Measurements from ENCODE around the gene VOPP1. TPM values are rescaled to one million over a fixed set of nuclear protein-coding genes. Genes with fewer than 3 reads are reported as not detected.

The VOPP1 gene
- total RNA-seq, 1 experiment from 2014 or later: 45.4 TPM

- Histone ChIP-seq H3K36me3 (no peaks in the 10 kb centered on the region), H3K9me3 (no peaks in the 10 kb centered on the region), H3K27me3 (no peaks in the 10 kb centered on the region), H3K4me3 (no peak overlapping the region)
- no peak for DNase-seq
These were observed 74.8 kb downstream of the VOPP1 start for GRCh38 chr7:55497521-55497920.

DNA sequence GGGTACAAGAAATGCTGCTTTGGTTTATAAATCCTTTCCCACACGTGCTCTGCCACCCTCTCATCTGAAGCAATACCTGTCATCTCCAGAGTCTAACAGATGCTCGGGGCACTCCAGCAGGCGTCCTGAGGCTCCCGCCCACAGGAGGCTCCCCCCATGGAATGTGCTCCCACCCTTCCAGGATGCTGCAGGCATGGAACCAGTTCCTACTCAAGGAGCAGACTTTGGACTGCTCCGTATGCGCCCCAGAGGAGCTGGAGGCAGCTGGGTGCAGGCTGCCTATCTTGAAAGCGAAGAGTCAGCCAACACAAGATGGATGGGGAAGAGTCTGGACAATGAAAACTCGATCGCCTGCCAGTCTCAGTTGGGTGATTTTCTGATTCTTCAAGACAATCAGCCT, 75.4 kb downstream of the VOPP1 start:
- H3K36me3 ChIP-seq: no peaks in the 10 kb centered on the region
- DNase-seq: no peak
- H3K9me3 ChIP-seq: no peaks in the 10 kb centered on the region
- H3K4me3 ChIP-seq: no peak overlapping the region
- H3K27me3 ChIP-seq: no peaks in the 10 kb centered on the region

DNA sequence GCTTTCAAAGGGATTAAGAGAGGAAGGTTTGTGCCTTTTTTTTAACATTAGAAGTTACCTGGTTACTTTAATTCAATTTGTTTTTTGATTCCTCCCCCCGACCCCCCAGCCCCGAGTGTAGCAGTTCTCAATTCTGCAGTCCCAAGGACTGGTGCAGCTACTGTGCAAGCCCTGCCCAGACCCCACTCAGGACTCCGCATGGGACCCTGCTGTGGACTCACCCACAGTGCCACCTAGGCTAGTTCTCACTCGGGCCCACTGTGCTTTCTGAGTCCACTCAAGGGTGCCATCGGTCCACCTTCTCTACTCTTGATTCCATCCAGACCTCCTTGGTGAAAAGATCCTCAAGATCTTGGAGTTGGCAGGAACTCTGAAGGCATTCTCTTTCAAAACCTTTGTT, 77.4 kb downstream of the VOPP1 start:
- H3K9me3 ChIP-seq: no peaks in the 10 kb centered on the region
- no peaks in the 10 kb centered on the region for H3K27me3 ChIP-seq
- H3K36me3 ChIP-seq: peaks cover 4% of the 10 kb centered on the region; the same call in 1 of the 2 replicates
- H3K4me3 ChIP-seq: no peak overlapping the region
- no peak for DNase-seq

DNA sequence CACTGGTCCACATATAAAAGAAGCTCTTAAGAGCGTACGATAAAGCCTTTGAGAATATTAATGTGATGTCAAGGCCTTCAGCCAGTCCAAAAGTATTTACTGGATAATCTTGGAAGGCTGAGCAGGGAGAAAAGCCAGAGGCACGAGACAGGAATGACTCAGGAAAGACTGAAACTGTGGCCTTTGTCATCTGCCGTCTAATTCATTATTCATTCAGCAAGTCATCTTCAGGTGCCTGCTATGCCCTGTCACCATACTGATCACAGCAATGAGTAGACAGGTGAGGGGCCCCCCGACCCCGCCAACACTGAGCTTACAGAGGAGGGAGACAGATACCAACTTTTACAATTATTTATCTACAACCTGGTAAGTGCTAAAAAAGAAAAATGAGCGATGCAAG, 78.9 kb downstream of the VOPP1 start:
- Histone ChIP-seq H3K27me3 (no peaks in the 10 kb centered on the region), H3K36me3 (peaks cover 4% of the 10 kb centered on the region; the same call in 1 of the 2 replicates)
- DNase-seq: no peak

GRCh38 chr7:55491346-55491745, 81.0 kb downstream of the VOPP1 start:
- Histone ChIP-seq H3K36me3 (peaks cover 4% of the 10 kb centered on the region; the same call in 1 of the 2 replicates), H3K27me3 (no peaks in the 10 kb centered on the region), H3K9me3 (no peaks in the 10 kb centered on the region), H3K4me3 (no peak overlapping the region)
- DNase-seq: no peak

More for the DNA sequence above, 78.9 kb downstream of the VOPP1 start:
- Histone ChIP-seq H3K9me3 (no peaks in the 10 kb centered on the region), H3K4me3 (no peak overlapping the region)

GRCh38 chr7:55490099-55490498, 82.2 kb downstream of the VOPP1 start:
- DNase-seq: no peak
- no peak overlapping the region for H3K4me3 ChIP-seq
- no peaks in the 10 kb centered on the region for H3K9me3 ChIP-seq
- H3K27me3 ChIP-seq: no peaks in the 10 kb centered on the region
- H3K36me3 ChIP-seq: peaks cover 4% of the 10 kb centered on the region; the same call in 1 of the 2 replicates

DNA sequence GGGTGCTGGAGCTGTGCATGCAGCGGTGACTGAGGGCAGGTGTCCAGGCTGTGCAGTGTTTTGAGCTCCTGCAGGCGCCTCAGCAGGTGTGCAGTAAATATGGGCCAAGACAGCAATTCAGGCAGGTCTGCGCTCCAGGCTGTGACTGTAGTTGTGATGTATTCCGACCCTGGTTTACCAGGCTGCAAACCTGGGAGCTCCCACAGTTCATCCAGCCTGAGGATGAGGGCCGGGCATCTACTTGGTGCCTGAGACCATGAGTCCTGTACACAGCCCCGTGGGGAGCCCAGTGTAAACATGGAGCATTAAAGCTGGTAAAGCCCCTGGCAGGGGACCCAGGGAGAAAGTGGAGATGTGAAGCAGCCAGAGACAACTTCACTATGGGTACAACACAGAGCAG, 82.8 kb downstream of the VOPP1 start:
- no peak for DNase-seq

DNA sequence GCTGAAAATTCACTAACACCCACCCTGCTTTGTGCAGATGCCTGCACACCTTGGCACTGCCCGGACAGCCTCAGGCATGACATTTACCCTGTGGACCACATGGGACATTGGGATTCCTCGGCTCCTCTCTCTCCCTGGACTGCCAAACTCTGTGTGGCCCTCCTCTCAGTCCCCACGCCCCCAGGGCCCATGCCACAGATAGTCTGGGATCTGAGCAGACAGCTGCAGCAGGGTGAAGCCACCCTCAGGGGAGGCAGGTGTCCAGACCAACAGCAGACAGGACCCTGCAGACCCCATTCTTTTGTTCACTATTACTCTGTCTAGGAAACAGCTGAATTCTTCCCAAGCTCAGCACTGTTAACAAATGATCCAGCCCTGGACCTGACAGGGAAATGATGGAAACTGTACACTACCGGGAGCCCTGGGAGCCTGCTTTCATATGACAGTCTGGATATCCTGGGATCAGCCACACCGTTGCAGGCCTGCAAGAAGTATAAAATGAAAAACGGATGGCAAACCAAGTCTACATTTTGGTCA, 83.4 kb downstream of the VOPP1 start:
- peaks cover 4% of the 10 kb centered on the region; the same call in 1 of the 2 replicates for H3K36me3 ChIP-seq
- DNase-seq: no peak
- no peaks in the 10 kb centered on the region for H3K9me3 ChIP-seq
- no peaks in the 10 kb centered on the region for H3K27me3 ChIP-seq
- no peak overlapping the region for H3K4me3 ChIP-seq

More for the DNA sequence above, 82.8 kb downstream of the VOPP1 start:
- Histone ChIP-seq H3K4me3 (no peak overlapping the region), H3K9me3 (no peaks in the 10 kb centered on the region), H3K27me3 (no peaks in the 10 kb centered on the region), H3K36me3 (peaks cover 4% of the 10 kb centered on the region; the same call in 1 of the 2 replicates)

GRCh38 chr7:55488216-55488615, 84.1 kb downstream of the VOPP1 start:
- Histone ChIP-seq H3K27me3 (no peaks in the 10 kb centered on the region), H3K4me3 (no peak overlapping the region), H3K9me3 (no peaks in the 10 kb centered on the region), H3K36me3 (peaks cover 4% of the 10 kb centered on the region; the same call in 1 of the 2 replicates)
- no peak for DNase-seq

DNA sequence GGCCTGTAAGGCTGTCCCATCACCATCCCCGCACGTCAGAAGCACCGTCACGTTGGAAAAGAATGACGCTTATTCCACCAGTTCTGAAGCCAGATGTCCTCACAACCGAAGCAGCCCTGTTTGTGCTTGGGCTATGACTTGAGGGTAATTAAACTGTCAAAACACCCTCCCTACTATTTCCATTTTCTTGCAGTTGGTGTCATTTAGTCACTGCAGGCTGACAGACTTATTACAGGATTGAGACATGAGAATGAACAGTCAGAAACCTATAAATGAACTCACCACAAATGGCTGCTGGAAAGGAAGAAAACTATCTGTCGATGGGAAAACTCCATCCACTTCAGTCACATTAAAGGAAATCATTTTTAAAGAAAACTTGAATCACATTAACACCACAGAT, 85.3 kb downstream of the VOPP1 start:
- no peak for DNase-seq
- no peaks in the 10 kb centered on the region for H3K9me3 ChIP-seq
- H3K27me3 ChIP-seq: no peaks in the 10 kb centered on the region
- peaks cover 4% of the 10 kb centered on the region; the same call in 1 of the 2 replicates for H3K36me3 ChIP-seq
- H3K4me3 ChIP-seq: no peak overlapping the region

GRCh38 chr7:55486192-55486590, 86.1 kb downstream of the VOPP1 start:
- no peaks in the 10 kb centered on the region for H3K27me3 ChIP-seq
- H3K4me3 ChIP-seq: no peak overlapping the region
- no peaks in the 10 kb centered on the region for H3K36me3 ChIP-seq
- no peak for DNase-seq
- H3K9me3 ChIP-seq: no peaks in the 10 kb centered on the region

DNA sequence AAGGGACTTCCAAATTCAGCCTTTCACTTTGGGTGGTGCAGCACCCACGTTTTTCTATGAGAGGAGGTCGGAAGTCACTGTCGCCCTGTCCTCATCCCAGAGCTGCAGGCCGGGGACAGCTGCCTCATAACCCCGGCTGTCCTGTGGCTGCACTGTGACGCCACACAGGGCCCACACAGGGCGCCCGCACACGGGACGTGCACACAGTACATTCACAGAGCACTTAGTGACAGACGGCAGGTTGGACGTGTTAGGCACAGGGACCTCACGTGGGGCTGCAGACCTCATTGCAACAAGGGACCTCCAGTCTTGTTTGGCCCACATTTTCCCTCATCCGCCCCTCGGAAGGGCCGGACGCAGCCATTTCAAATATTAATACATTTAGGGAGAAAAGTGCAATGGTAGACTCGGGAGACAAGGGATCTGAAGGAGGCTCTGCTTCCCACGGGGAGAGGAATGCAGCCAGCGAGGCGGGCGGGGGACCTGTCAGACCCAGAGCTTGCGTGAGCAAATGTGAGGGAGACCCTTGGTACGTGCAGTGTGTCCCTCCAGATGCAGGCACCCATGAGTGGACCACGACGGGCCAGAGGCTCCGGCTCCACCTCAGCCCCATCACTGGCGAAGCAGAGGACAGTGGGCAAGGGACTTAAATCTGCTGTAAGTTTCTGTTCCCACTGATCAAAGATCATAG, 86.7 kb downstream of the VOPP1 start:
- no peak for DNase-seq
- no peak overlapping the region for H3K4me3 ChIP-seq
- H3K9me3 ChIP-seq: no peaks in the 10 kb centered on the region
- H3K27me3 ChIP-seq: no peaks in the 10 kb centered on the region
- no peaks in the 10 kb centered on the region for H3K36me3 ChIP-seq

GRCh38 chr7:55484834-55485233, 87.5 kb downstream of the VOPP1 start:
- H3K27me3 ChIP-seq: no peaks in the 10 kb centered on the region

DNA sequence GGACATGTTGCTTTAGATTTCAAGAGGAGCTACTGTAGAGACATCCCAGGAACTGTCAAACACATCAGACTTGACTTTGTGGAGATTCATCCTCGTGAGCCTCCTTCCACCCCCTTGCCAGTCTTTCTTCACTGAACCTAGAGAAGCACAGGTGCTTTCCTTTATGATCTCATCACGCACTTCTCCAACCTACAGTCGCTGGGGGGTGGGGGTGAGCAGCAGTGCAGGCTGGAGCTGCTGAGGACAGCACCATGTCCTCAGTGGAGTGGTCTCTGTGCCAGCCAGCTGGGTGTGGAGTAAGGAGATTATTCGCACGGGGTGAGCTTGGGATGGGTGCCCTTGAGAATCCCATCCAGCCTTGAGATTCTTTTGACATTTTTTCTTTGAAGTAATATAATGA, 88.1 kb downstream of the VOPP1 start:
- H3K27me3 ChIP-seq: no peaks in the 10 kb centered on the region
- H3K9me3 ChIP-seq: no peaks in the 10 kb centered on the region
- no peaks in the 10 kb centered on the region for H3K36me3 ChIP-seq
- no peak for DNase-seq
- no peak overlapping the region for H3K4me3 ChIP-seq

More at GRCh38 chr7:55484834-55485233, 87.5 kb downstream of the VOPP1 start:
- no peak for DNase-seq
- H3K9me3 ChIP-seq: no peaks in the 10 kb centered on the region
- no peak overlapping the region for H3K4me3 ChIP-seq
- no peaks in the 10 kb centered on the region for H3K36me3 ChIP-seq

GRCh38 chr7:55483046-55483445, 89.3 kb downstream of the VOPP1 start:
- H3K27me3 ChIP-seq: no peaks in the 10 kb centered on the region
- H3K36me3 ChIP-seq: peaks cover 3% of the 10 kb centered on the region; the same call in 1 of the 2 replicates
- no peaks in the 10 kb centered on the region for H3K9me3 ChIP-seq
- DNase-seq: no peak
- no peak overlapping the region for H3K4me3 ChIP-seq

DNA sequence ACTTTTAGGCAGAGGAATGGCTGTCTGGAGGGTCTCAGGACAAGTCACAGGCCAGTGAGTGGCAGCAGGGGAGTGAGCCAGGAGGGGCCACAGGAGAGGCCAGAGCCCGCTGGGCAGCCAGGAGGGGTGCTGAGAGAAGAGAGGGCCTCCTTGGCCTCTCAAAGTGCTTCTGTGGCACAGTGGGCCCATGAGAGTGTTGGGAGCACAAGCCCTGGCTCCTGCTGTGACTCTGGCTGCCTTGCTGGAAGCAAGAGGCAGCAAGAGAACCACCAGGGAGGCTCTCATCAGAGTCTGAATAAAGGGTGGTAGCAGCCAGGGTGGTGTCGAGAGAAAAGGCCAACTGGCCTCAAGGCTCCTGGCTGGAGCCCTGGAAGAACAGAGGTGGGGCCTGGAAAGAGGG, 91.1 kb downstream of the VOPP1 start:
- H3K36me3 ChIP-seq: peaks cover 6% of the 10 kb centered on the region; the same call in 1 of the 2 replicates
- H3K27me3 ChIP-seq: no peaks in the 10 kb centered on the region
- no peak overlapping the region for H3K4me3 ChIP-seq
- no peak for DNase-seq
- no peaks in the 10 kb centered on the region for H3K9me3 ChIP-seq

DNA sequence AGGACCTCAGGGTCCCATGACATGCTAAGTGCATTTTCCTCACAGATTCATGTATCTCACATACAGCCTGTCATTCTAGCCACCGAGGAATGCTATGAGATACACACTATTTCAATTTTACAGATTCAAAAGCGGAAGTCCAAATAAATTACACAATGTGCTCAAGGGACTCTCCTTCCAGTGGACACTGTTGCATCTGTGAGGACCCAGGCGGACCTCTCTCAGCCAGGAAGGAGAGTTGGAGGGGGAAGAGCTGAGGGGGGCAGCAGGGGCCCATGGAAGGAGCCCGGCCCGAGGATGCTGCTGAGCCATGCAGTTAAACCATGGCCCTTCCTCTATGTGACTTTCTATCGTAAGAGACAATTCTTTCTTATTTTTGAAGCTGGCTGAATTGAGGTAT, 93.6 kb downstream of the VOPP1 start:
- H3K4me3 ChIP-seq: no peak overlapping the region
- H3K27me3 ChIP-seq: no peaks in the 10 kb centered on the region

More for the DNA sequence above, 93.6 kb downstream of the VOPP1 start:
- Histone ChIP-seq H3K9me3 (no peaks in the 10 kb centered on the region), H3K36me3 (peaks cover 6% of the 10 kb centered on the region; the same call in 1 of the 2 replicates)
- no peak for DNase-seq

Data from MG63 (cell line).